Skeletal muscle tissue (tissue), 4 donors: Measurements from ENCODE around the gene KCNJ11. TPM values are rescaled to one million over a fixed set of nuclear protein-coding genes. Genes with fewer than 3 reads are reported as not detected.
A peak's percentile ranks its signal among the peaks of the same experiment; 100 is the strongest.

Experiments
- H3K27ac ChIP-seq: one replicate; pipeline ENCODE4 v1.7.0; 2013; ENCODE audit warnings: mild to moderate bottlenecking, low read depth, low read length, inconsistent platforms
- H3K27me3 ChIP-seq, 3 donors: one replicate each; pipeline ENCODE4 v1.7.0; 2013; ENCODE audit warnings: low read length in 3 of 3; ENCODE audit not compliant: control insufficient read depth in 3 of 3, insufficient read depth in 3 of 3
- H3K36me3 ChIP-seq, 3 donors: one replicate each; pipeline ENCODE4 v1.7.0; 2013; ENCODE audit warnings: low read length in 3 of 3; ENCODE audit not compliant: control insufficient read depth in 3 of 3, insufficient read depth in 3 of 3
- H3K4me1 ChIP-seq, 3 donors: one replicate each; pipeline ENCODE4 v1.7.0; 2013; ENCODE audit warnings: low read length in 3 of 3, mild to moderate bottlenecking in 3 of 3; ENCODE audit not compliant: control insufficient read depth in 3 of 3, insufficient read depth in 3 of 3
- H3K4me3 ChIP-seq, 3 donors: one replicate each; pipeline ENCODE4 v1.7.0; 2013; ENCODE audit warnings: low read length in 3 of 3
- H3K9ac ChIP-seq, 3 donors: one replicate each; pipeline ENCODE4 v1.7.0; 2013; ENCODE audit warnings: low read length in 3 of 3, mild to moderate bottlenecking in 3 of 3, moderate library complexity in 2 of 3, low read depth in 1 of 3
- H3K9me3 ChIP-seq, 3 donors: one replicate each; pipeline ENCODE4 v1.7.0; 2013; ENCODE audit warnings: low read length in 3 of 3; ENCODE audit not compliant: control insufficient read depth in 3 of 3
- total RNA-seq: library from RNA; depleted of rRNA; stranded (reverse); fragments of >200 nt; gene quantifications from one replicate; pipeline ENCODE4 v1.2.3, GENCODE V29; 2014
- donor health status: Osteomylitis.

KCNJ11 gene
- total RNA-seq, 1 donor from 2014 or later, result 28.2 TPM

DNA sequence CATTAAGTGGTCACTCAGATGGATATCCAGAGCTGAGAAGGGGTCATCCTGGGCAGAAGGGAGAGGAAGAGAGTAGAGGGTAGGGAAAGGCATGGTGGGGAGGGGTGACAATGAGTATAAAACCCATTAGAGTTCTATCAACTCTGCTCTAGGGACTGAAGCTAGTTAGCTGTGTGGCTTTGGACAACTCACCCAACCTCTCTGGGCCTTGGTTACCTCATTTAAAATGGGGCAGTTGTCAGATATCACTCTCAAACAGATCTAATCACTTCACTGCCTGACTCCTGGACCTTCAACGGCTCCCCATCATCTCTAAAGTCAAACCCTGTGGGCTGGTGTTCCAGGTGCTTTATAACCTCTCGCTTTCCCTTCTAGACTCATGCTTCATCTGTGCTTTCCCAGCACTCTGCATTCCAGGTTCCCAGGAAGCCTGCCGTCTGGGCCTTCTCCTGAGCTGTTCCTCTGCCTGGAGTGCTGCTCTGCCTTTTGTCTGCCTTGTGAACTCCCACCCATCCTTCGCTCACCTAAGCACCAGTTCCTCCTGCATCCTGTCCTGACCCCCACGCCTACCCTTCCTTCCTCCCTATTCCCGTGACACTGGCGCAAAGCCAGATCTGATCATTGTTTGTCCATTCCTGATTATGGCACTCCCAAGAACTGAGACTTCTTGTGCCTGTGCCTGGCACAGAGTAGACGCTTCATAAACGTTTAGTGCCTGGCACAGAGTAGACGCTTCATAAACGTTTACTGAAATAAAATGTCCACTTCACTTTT lies 22.3 kb upstream of the KCNJ11 start:
- Histone ChIP-seq H3K4me1 (peaks cover 17 to 36% (median 26%) of the 10 kb centered on the region in 3 donors), H3K27ac (no peak overlapping the region)

DNA sequence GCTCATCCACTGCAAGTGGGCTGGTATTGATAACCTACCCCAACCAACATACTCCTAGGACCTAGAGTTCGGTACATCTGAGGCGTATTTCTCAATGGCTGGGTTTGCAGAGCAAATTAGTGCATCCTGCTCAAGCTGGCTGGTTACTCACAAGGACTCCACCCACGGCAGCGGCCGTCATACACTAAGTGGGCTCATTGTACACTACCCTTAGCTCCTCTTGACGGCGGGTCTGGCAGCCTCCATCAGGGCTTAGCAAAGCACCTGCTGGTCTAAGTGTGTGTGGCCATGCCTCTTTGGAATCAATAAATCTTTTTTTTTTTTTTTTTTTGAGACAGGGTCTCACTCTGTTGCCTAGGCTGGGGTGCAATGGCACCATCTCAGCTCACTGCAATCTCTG lies 20.2 kb upstream of the KCNJ11 start:
- H3K4me1 ChIP-seq, result peaks cover 19 to 39% (median 32%) of the 10 kb centered on the region in 3 donors
- H3K36me3 ChIP-seq, result no peaks in the 10 kb centered on the region
- H3K4me3 ChIP-seq, result no peak overlapping the region
- H3K27me3 ChIP-seq, result no peaks in the 10 kb centered on the region
- no peaks in the 10 kb centered on the region for H3K9me3 ChIP-seq
- H3K27ac ChIP-seq, result no peak overlapping the region
- no peak overlapping the region for H3K9ac ChIP-seq

More for the DNA sequence above, 22.3 kb upstream of the KCNJ11 start:
- no peaks in the 10 kb centered on the region for H3K27me3 ChIP-seq
- no peak overlapping the region for H3K4me3 ChIP-seq
- H3K9me3 ChIP-seq, result no peaks in the 10 kb centered on the region
- no peak overlapping the region for H3K9ac ChIP-seq
- H3K36me3 ChIP-seq, result no peaks in the 10 kb centered on the region

- no peaks in the 10 kb centered on the region for H3K9me3 ChIP-seq
- H3K36me3 ChIP-seq, result no peaks in the 10 kb centered on the region
- H3K4me1 ChIP-seq, result peaks cover 19 to 35% (median 31%) of the 10 kb centered on the region in 3 donors
- H3K9ac ChIP-seq, result no peak overlapping the region
- H3K27ac ChIP-seq, result no peak overlapping the region
- no peaks in the 10 kb centered on the region for H3K27me3 ChIP-seq
- H3K4me3 ChIP-seq, result no peak overlapping the region
Measured at GRCh38 chr11:17408026-17408425, 19.6 kb upstream of the KCNJ11 start.

GRCh38 chr11:17407575-17407974 lies 19.1 kb upstream of the KCNJ11 start:
- Histone ChIP-seq H3K9me3 (no peaks in the 10 kb centered on the region), H3K27ac (peak overlapping the region; percentile 91)

GRCh38 chr11:17406818-17407149 lies 18.3 kb upstream of the KCNJ11 start:
- no peaks in the 10 kb centered on the region for H3K9me3 ChIP-seq
- H3K9ac ChIP-seq, result peak overlapping the region in 2 of 3 donors; percentile 59 to 76
- peak overlapping the region in 1 of 3 donors; percentile 6 for H3K4me3 ChIP-seq
- H3K27me3 ChIP-seq, result no peaks in the 10 kb centered on the region
- no peaks in the 10 kb centered on the region for H3K36me3 ChIP-seq
- peak overlapping the region; percentile 91 for H3K27ac ChIP-seq
- H3K4me1 ChIP-seq, result peaks cover 22 to 47% (median 40%) of the 10 kb centered on the region in 3 donors

More at GRCh38 chr11:17407575-17407974, 19.1 kb upstream of the KCNJ11 start:
- Histone ChIP-seq H3K4me1 (peaks cover 19 to 39% (median 32%) of the 10 kb centered on the region in 3 donors), H3K9ac (no peak overlapping the region), H3K4me3 (no peak overlapping the region), H3K27me3 (no peaks in the 10 kb centered on the region), H3K36me3 (no peaks in the 10 kb centered on the region)

DNA sequence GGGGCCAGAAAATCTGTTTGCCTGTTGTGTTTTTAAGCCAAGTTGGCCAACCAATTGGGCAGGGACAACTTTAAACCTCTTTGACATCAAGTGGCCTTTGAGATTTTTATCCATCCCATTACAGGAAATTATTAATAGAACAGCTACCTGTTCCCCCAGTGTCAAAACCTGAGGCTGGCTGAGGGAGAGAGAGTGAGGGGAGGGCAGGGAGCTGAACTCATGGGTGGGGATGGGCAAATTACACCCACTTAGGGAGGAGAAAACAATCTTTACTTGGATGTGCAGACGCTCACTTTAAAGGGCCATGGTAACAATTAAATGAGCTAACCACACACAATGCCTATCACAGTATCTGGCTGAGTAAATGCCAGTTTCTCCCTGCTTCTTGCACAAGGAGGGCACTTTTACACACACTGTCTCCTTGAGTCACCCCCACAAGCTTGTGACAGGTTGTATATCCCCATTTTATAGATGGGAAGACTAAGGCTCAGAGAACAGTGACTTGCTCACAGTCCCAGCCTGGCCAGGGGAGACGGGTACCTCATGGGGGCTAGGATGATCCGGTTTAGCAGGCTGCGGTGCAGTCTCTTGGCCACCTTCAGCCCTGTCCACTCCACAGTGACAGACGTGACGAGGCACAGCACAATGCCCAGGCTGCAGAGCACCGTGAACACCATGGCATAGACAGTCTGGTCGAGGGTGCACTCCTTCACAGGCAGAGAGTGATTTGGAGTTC lies 17.8 kb upstream of the KCNJ11 start:
- Histone ChIP-seq H3K9ac (peak overlapping the region; percentile 70 to 76 (median 73)), H3K27ac (peak overlapping the region; percentile 91), H3K27me3 (no peaks in the 10 kb centered on the region), H3K4me1 (peaks cover 27 to 52% (median 46%) of the 10 kb centered on the region in 3 donors), H3K36me3 (no peaks in the 10 kb centered on the region), H3K9me3 (no peaks in the 10 kb centered on the region), H3K4me3 (peak overlapping the region in 2 of 3 donors; percentile 6 to 18)

DNA sequence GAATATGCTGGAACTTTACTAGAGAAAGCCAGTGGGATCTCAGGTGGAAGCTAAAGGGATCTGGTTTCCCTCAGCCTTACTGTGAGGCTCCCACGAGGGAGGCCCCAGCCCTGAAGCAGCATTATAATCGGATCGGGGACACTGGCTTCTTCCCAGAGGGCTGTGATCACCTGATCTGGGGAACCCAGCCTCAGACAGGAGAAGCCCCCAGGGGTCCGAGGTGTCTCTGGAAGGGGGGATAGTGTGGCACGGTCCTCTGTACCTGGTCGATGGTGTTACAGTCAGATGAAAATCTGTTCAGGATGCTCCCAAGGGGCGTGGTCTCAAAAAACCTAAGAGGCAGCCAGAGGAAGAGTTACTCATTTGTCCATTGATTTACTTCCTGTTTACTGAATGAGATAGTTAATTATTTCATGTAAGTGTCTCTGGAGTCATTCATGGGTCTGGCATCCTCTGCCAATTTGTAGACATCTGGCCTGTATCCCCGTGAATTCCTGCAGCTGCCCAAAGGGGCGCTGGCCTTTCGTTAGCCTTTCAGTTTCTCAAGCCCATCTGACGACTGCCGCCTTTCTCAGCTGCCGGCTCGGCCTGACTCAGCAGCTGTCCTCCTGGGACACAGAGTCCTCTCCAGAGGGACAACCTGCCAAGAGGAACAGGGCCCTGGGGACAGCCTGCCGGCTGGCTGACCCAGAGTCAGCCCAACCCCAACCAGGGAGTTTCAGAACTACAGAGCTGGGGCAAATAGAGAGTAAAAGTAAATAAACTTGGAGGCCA lies 17.0 kb upstream of the KCNJ11 start:
- Histone ChIP-seq H3K9me3 (no peaks in the 10 kb centered on the region), H3K27me3 (no peaks in the 10 kb centered on the region), H3K4me3 (peak overlapping the region; percentile 18 to 45 (median 37)), H3K27ac (peak overlapping the region; percentile 91), H3K36me3 (no peaks in the 10 kb centered on the region), H3K9ac (peak overlapping the region; percentile 70 to 76 (median 73)), H3K4me1 (peaks cover 28 to 61% (median 54%) of the 10 kb centered on the region in 3 donors)

DNA sequence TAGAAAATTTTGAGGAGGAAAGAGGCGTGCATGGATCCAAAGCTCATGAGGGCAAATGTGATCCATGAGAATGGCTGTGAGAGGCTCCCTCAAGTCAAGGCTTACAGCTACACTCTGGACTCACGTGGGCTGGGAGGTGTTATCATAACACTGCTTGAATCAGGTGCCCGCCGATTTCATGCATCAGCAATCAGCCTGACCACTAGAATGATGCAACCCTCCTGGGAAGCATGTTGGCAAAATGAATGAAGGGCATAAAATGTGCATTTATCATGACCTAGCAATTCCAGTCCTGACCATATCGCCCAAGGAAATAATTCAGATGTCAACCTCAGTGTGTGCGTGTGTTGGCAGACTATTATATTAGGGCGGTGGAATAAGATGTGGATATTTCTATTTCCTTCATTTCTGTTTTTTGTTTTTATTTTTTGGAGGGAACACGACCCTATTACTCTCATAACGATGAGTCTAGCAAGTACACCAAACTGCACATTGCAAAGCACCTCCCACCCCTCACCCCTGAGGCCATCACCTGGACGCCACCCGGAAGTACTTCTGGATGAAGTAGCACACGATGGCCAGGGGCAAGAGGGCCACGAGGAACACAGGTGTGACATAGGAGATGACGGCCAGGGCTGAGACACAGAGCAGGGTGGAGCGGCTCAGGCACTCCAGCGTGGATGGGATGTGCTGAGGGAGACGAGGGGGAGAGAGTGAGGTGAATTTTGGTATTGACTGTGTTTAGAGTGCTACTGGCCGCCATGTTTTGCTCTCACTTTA lies 15.7 kb upstream of the KCNJ11 start:
- no peaks in the 10 kb centered on the region for H3K9me3 ChIP-seq
- H3K27ac ChIP-seq, result peak overlapping the region; percentile 91
- peaks cover 28 to 65% (median 58%) of the 10 kb centered on the region in 3 donors for H3K4me1 ChIP-seq
- no peaks in the 10 kb centered on the region for H3K36me3 ChIP-seq
- no peak overlapping the region for H3K9ac ChIP-seq
- H3K27me3 ChIP-seq, result no peaks in the 10 kb centered on the region
- H3K4me3 ChIP-seq, result no peak overlapping the region

- H3K27ac ChIP-seq, result peak overlapping the region; percentile 80
- H3K4me1 ChIP-seq, result peaks cover 28 to 65% (median 58%) of the 10 kb centered on the region in 3 donors
- H3K36me3 ChIP-seq, result no peaks in the 10 kb centered on the region
- H3K4me3 ChIP-seq, result no peak overlapping the region
- no peaks in the 10 kb centered on the region for H3K27me3 ChIP-seq
- no peak overlapping the region for H3K9ac ChIP-seq
- H3K9me3 ChIP-seq, result no peaks in the 10 kb centered on the region
Measured at GRCh38 chr11:17402486-17402885, 14.0 kb upstream of the KCNJ11 start.
